HG02970 (cell line): ENCODE measurements around the gene VPS4A.
"Not testable (repeated sequence)": the region's sequence is repeated elsewhere in the genome, so short reads cannot be mapped to it uniquely, and the experiment has no call there.

Source experiments
- ATAC-seq: cut with Tn5 transposase; IDR thresholded peaks from one replicate; pipeline ENCODE4 v1.9.1; 2021; ENCODE audit warnings: mild to moderate bottlenecking, moderate library complexity, moderate number of reproducible peaks; ENCODE audit not compliant: unreplicated experiment, low FRiP score

The VPS4A gene

GRCh38 chr16:69351309-69352027 lies 40.3 kb downstream of the VPS4A start, which contains the start of gene TMED6:
Gene TMED6, minus strand, starts transcription at chr16:69351786. Its CDS starts 33 bp downstream, at chr16:69351753.
- no peak for ATAC-seq

GRCh38 chr16:69360070-69360469 lies 48.9 kb downstream of the VPS4A start:
- ATAC-seq, result not testable (repeated sequence)

- ATAC-seq, result no peak
Observed at GRCh38 chr16:69363281-69363717, 52.1 kb downstream of the VPS4A start.

- ATAC-seq, result no peak
Observed at GRCh38 chr16:69364088-69364487, 52.9 kb downstream of the VPS4A start.

- no peak for ATAC-seq
Observed at GRCh38 chr16:69365901-69366300, 54.8 kb downstream of the VPS4A start.

GRCh38 chr16:69366431-69366830 lies 55.3 kb downstream of the VPS4A start:
- no peak for ATAC-seq

GRCh38 chr16:69367980-69368379 lies 56.8 kb downstream of the VPS4A start:
- ATAC-seq, result no peak

GRCh38 chr16:69368866-69369265 lies 57.7 kb downstream of the VPS4A start:
- ATAC-seq, result no peak

- ATAC-seq, result no peak
Observed at GRCh38 chr16:69371564-69371963, 60.4 kb downstream of the VPS4A start.

GRCh38 chr16:69373019-69373418 lies 61.9 kb downstream of the VPS4A start:
- ATAC-seq, result no peak
